ENCODE measurements around the gene PTPN14. TPM values are rescaled to one million over a fixed set of nuclear protein-coding genes. Genes with fewer than 3 reads are reported as not detected.
A peak's percentile ranks its signal among the peaks of the same experiment; 100 is the strongest.
"Not testable (repeated sequence)": the region's sequence is repeated elsewhere in the genome, so short reads cannot be mapped to it uniquely, and the experiment has no call there.

PTPN14 gene
- total and polyA plus RNA-seq, 8 donors, result 14.9 to 38.0 (median 17.9) TPM

DNA sequence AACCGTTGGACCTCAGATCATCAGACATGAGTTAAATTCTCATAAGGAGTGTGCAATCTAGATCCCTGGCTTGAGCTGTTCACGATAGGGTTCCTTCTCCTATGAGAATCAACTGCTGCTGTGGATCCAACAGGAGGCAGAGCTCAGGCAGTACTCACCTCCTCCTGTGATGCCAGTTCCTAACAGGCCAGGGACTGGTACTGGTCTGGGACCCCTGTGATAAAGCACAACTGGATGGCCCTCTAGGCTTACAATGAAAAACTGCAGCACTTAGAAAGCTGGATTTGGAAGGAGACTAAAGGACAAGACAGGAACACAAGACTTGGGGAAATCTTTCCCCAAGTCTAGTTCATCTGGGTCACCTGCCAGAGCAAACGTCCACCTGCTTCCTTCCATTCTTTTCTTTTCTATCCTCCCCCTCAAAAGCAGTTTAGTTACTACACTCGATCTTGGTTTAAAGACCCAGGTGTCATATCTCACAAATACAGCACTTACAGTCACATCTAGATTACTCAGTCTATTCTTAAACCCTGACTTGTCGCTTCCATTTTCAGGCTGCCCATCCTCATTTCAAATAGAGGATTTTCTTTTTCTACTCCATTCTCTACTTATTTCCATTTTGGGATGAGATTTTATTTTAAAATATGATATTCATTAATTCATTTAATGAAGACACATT, 59.8 kb downstream of the PTPN14 start:
- no peaks in the 10 kb centered on the region for H3K4me1 ChIP-seq
- intact Hi-C loops (cut with DNase I), result no loop called here
- TF ChIP-seq CTCF (IDR thresholded peaks at IDR 0.05), result no peak
- no peaks in the 10 kb centered on the region for H3K36me3 ChIP-seq
- no peak overlapping the region for H3K27ac ChIP-seq
- no peaks in the 10 kb centered on the region for H3K9me3 ChIP-seq
- H3K27me3 ChIP-seq, result no peaks in the 10 kb centered on the region
- ATAC-seq, result no peak
- DNase-seq, result no peak
- no peak overlapping the region for H3K4me3 ChIP-seq

DNA sequence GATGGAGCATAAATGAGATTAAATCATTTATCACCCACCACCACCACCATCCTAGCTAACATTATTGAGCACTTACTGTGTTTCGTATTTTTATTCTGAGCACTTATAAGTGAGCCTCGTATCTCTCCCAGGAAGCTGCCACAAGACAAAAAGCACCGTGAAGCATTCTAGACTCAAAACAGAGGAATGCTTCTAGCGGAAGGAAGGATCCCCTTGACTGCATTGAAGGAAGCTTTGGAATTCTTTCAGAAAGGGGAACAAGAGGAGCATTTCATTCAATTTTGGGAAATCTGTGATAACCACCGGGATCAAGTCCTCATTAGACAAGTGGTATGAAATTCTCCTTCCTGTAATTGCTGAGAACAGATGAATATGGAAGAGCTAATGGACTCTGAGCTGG, 66.3 kb downstream of the PTPN14 start:
- Histone ChIP-seq H3K4me3 (no peak overlapping the region), H3K9me3 (no peaks in the 10 kb centered on the region), H3K27me3 (no peaks in the 10 kb centered on the region), H3K4me1 (no peaks in the 10 kb centered on the region), H3K27ac (no peak overlapping the region), H3K36me3 (no peaks in the 10 kb centered on the region)
- TF ChIP-seq CTCF (IDR thresholded peaks at IDR 0.05), result no peak
- ATAC-seq, result no peak
- no peak for DNase-seq
- intact Hi-C loops (cut with DNase I), result no loop called here

DNA sequence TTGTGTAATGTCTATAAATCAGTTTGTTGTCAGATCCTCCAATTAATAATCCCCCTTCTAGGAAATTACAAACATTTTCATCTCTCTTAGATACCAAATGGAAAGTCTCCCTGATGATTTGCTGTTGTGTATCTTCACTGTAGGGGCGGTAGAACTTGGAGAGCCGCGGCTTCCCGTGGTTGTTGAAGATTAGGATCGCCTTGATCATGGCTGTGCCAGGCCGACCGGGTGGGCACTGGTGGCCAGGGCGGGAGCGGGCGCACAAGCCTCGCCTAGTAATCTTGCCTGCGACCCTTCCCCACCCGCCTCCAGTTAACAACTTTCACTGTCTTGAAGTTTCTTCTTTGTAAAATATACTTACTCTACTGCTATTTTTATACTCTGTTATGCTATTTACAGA, 68.2 kb downstream of the PTPN14 start:
- intact Hi-C loops (cut with DNase I); H3K27me3 ChIP-seq; H3K36me3 ChIP-seq; ATAC-seq; H3K9me3 ChIP-seq; DNase-seq; H3K4me1 ChIP-seq; H3K27ac ChIP-seq; H3K4me3 ChIP-seq: not testable (repeated sequence)

DNA sequence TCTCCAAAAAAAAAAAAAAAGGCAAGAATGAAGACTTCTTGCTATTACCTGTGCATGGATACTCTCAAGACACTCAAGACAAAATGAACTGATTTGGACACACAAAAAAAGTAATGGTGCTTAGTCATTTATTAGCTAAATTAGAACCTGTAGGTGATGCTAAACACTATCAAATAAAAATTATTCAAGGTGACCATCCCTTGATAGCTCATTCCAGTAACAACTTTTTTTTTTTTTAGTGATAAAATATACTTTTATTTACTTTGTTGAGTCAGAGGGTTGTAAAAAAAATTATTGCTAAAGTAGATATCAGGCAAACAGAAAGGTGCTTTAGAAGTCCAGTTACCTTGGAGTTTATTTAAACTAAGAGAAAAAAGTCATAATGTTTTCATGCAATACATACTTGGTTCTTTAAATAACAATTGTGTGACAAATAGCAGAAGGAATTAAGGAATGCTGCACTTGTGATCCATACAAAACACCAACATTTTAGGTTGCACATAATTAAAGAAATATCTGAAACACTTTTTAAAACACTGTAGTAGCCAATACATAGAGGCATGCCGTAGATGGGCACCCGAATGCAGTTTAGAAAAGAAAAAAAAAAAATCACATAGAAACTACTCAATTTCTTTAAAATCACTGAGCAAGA, 69.3 kb downstream of the PTPN14 start:
- DNase-seq; H3K4me3 ChIP-seq; H3K9me3 ChIP-seq; H3K27me3 ChIP-seq; H3K4me1 ChIP-seq; H3K36me3 ChIP-seq; intact Hi-C loops (cut with DNase I); H3K27ac ChIP-seq: not testable (repeated sequence)
- peak; percentile 33 for ATAC-seq

DNA sequence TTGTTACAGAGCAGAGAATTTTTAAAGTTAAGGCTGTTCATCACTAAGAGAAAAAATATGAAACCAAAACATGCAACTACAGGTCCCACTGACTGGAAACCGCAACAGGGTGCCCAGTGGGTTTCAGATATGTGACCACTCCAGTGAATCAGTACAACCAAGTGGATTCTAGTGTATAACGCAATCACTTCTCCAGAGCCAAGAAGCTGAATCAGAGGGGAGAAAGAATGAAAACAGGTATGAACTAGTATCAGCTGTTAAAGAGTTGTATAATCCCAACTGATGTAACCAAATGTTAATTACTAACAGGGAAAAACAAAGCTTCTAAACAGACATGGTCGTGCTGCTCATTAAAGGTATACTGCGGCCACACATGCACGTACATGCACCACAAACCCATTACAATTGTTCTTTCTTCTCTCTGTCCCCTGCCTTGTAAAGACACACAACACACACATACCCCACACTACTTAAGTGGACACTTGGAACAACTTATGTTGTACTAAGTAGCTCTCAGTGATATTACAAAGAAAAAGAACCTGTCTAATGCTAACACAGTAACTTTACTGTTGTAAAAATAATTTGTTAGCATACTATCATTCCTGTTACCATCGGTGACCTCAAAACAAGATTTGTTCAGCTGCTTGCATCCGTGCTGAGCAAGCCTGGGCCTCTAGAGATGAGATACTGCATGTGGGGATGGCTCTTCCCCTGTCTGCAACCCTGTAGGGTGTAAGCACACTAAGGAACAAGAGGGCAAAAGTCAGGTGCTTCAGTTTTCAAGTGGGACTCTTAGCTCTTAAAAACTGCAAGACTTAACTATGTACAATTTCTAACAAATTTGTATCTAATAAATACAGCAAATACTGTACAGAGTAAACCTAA, 74.2 kb downstream of the PTPN14 start:
- peaks cover 0 to 6% of the 10 kb centered on the region in 2 donors for H3K4me1 ChIP-seq
- peak overlapping the region; percentile 57 to 72 for H3K27ac ChIP-seq
- no peak for TF ChIP-seq CTCF (IDR thresholded peaks at IDR 0.05)
- ATAC-seq (peak; percentile 80), DNase-seq (no peak)
- no peaks in the 10 kb centered on the region for H3K36me3 ChIP-seq
- no peaks in the 10 kb centered on the region for H3K9me3 ChIP-seq
- no peaks in the 10 kb centered on the region for H3K27me3 ChIP-seq
- intact Hi-C loops (cut with DNase I), result no loop called here
- H3K4me3 ChIP-seq, result no peak overlapping the region
